C4-2B (cell line): ENCODE data around the gene SLC17A6.

Source experiments
- ZFX ChIP-seq: fragments of 450-650 bp; IDR thresholded peaks from 2 replicates; pipeline ENCODE4 v1.6.1; 2017
- TF ChIP-seq, protein P1 (sequence below): fragments of 450-650 bp; conservative IDR thresholded peaks from 2 replicates; pipeline ENCODE4 v1.5.1; 2017; ENCODE audit warnings: mild to moderate bottlenecking

DNA sequence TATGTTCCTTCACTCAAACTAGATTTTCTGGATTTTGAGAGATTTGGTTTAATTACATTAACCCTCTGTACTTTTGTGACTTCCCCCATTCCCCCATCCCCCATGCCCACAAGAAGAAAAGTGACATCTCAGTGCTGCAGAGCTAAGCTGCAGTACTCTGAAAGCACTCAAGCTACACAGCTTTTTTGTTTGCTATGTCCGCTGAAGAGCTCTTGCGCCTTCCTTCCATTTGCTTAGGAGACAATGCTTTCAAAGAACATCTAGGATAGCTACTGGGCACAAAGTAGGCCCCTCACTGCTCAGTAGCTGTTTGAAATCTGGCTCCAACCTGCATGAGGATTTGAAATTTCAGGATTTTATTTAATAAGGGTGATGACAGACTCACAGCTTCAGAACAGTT lies 69.7 kb downstream of the SLC17A6 start:
- TF ChIP-seq, protein P1, sequence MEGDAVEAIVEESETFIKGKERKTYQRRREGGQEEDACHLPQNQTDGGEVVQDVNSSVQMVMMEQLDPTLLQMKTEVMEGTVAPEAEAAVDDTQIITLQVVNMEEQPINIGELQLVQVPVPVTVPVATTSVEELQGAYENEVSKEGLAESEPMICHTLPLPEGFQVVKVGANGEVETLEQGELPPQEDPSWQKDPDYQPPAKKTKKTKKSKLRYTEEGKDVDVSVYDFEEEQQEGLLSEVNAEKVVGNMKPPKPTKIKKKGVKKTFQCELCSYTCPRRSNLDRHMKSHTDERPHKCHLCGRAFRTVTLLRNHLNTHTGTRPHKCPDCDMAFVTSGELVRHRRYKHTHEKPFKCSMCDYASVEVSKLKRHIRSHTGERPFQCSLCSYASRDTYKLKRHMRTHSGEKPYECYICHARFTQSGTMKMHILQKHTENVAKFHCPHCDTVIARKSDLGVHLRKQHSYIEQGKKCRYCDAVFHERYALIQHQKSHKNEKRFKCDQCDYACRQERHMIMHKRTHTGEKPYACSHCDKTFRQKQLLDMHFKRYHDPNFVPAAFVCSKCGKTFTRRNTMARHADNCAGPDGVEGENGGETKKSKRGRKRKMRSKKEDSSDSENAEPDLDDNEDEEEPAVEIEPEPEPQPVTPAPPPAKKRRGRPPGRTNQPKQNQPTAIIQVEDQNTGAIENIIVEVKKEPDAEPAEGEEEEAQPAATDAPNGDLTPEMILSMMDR = no peak
- TF ChIP-seq ZFX = no peak
